Medulla oblongata (tissue), 1 donor: ENCODE measurements around the gene WDR53.
"Not testable (repeated sequence)": the region's sequence is repeated elsewhere in the genome, so short reads cannot be mapped to it uniquely, and the experiment has no call there.

Experiments used
- DNase-seq: peaks from one replicate; pipeline ENCODE4 v3.0.0-alpha.2; 2015; ENCODE audit errors: extremely low spot score

The WDR53 gene

DNA sequence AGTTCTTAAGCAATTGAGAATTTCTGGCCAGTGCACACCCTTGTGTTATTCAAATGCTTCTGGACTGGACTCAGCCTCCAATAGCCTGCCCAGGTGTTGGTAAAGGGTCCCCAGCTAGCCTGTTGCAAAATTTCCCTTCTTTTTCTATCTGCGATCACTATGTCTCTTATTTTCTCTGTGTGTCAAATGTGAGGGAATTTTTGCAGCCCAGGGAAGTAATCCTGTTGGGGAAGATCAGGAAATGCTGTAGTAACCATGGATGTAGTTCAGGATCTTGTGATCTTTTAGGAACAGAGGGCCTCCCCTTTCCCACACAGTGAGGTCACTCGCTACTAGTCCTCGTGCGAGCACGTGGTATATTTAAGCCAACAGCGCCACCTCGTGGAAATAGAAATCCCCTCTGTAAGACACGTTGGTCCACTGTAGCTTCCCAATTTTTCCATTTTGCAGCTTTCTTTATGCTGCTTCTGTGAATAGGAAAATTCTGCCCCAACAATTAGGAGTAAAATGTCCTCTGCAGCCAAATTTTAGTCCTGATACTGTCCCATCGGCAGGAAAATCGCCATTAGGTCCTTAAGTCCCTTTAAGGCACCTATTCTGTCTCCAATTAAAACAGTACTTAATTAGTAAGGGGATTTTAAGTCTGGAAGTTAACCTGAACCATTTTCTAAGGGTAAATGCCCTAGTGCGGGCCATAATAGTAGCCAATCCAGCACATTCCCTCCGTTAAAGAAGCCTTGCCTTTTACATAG, 49.2 kb downstream of the WDR53 start:
- peak; percentile 41 for DNase-seq

DNA sequence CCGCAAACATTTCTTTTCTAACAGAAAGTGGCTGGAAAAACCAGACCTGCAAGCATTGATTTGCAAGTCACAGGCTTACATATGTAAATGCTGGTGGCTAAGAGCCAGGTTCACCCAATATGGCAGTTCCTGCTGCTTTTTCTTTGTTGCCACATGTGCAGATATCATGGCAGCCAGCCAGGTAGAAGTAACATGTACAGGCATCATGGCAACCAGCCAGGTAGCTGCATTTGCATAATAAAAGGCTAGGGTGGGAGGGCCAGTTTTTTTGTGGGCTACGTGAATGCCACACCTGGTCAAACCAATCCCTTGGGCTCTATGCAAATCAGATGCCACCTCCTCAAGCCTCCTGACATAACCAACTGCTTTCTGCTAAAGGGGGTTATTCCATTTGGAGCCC, 50.4 kb downstream of the WDR53 start:
- no peak for DNase-seq

DNA sequence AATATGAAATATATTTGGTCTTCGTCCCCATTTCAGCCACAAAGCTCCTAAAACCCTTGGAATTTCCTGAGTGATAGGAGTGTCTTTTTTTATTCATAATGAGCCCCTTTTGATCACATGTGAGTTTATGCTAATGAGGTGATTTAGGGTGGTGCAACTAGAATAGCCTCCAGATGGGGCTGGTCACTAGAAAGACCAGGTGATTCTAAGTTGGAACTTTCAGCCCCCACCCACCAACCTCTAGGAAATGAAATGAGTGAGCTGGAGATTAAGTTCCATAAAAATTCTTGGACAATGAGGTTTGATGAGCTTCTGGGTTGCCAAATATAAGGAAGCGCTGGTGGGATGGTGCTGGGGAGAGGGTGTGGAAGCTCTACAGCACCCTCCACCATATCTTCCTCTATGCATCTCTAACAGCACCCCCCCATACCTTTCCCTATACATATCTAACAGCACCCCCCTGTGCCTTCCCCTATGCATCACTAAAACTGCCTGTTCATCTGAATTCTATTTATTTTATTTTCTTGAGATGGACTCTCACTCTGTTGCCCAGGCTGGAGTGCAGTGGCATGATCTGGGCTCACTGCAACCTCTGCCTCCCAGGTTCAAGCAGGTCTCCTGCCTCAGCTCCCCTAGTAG, 51.1 kb downstream of the WDR53 start:
- no peak for DNase-seq

DNA sequence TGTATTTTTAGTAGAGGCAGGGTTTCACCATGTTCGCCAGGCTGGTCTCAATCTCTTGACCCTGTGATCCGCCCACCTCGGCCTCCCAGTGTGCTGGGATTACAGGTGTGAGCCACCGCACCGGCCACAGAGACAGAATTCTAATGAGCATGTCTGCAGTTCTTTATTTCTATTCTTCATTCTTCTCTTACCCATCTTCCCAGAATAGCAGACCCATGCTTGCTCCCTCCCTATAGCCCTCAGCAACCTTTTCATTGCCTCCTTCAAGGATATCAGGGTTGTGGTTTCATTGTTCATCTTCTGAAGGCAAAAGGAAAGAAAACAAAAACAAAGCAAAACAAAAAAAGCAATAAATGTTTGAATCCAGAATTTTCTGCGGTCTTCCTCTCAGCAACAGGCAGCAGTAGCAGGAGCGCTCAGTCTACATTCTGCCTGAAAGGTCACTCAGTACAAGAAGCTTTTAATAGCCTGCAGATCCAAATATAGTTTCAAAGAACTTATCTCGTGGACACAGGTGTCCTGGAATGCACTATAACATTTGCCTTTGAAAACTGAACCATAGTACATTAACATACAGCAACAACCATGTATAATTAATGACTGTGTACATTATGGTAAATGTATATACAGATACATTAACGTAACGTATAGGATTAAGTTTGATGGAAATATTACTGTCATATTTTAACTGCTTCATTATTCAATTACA, 53.3 kb downstream of the WDR53 start, which contains the start of gene SMCO1:
Gene SMCO1, minus strand, starts transcription at position 434 of the 709 bp plus-strand sequence. Its CDS starts 137 bp downstream, at position 297.
- DNase-seq, result no peak

DNA sequence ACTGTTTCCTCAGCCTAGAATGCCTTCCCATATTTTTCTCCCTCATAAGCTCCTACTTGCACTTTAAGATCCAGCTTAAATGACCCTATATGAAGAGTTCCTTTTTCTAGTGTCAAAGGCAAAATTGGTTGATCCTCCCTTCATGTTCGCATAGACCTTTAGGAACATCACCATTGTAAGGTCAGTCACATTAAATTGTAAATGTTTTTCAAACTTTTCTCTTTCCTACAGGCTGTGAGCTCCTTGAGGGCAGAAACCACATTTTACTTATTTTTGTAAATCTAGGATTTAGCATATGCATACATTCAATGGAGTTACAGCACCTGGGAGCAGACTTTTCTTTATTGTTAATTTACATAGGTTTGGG, 54.0 kb downstream of the WDR53 start:
- DNase-seq, result no peak

DNA sequence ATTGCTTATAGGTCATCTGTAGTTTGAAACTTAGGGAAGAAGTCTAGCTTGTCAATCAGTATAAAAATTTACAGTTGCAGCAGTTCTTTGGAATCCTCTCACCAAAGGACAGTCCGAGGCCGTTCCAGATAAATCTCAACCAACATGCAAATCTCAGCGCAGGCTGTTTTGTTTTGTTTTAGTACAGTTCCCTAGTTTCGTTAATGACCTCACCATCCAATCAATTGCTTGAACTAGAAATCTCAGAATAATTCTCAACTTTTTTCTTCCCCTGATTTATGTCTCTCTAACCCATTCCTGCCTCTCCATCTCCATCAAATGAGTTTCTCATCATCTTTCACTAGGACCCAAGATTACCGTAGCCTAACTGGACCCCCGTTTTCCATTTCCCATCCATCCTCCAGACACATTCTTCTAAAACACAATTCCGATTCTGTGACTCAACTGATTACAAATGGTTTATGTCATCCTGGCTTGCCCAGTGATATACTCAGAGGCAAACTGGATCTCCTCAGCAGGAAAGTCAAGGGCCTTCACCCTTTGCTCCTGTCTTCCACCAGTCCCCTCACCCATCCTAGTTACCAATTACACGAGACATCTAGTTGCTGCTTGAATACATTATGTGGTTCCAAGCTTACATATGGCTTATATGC, 54.5 kb downstream of the WDR53 start:
- DNase-seq, result no peak

DNA sequence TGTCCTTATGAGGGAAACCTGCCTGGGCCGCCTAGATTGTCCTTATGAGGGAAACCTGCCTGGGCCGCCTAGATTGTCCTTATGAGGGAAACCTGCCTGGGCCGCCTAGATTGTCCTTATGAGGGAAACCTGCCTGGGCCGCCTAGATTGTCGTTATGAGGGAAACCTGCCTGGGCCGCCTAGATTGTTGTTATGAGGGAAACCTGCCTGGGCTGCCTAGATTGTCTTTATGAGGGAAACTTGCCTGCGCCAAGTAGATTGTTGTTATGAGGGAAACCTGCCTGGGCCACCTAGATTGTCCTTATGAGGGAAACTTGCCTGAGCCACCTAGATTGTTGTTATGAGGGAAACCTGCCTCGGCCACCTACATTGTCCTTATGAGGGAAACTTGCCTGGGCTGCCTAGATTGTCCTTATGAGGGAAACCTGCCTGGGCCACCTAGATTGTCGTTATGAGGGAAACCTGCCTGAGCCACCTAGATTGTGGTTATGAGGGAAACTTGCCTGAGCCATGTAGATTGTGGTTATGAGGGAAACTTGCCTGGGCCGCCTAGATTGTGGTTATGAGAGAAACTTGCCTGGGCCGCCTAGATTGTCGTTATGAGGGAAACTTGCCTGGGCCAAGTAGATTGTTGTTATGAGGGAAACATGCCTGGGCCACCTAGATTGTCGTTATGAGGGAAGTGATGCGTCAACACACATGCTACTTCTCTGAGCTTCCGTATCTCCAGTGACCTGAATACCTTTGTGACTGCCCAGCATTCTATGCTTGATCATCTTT, 56.5 kb downstream of the WDR53 start:
- DNase-seq, result not testable (repeated sequence)

DNA sequence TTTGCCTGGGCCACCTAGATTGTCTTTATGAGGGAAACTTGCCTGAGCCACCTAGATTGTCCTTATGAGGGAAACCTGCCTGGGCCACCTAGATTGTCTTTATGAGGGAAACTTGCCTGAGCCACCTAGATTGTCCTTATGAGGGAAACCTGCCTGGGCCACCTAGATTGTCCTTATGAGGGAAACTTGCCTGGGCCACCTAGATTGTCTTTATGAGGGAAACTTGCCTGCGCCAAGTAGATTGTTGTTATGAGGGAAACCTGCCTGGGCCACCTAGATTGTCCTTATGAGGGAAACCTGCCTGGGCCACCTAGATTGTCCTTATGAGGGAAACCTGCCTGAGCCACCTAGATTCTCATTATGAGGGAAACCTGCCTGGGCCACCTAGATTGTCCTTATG, 57.2 kb downstream of the WDR53 start:
- not testable (repeated sequence) for DNase-seq

DNA sequence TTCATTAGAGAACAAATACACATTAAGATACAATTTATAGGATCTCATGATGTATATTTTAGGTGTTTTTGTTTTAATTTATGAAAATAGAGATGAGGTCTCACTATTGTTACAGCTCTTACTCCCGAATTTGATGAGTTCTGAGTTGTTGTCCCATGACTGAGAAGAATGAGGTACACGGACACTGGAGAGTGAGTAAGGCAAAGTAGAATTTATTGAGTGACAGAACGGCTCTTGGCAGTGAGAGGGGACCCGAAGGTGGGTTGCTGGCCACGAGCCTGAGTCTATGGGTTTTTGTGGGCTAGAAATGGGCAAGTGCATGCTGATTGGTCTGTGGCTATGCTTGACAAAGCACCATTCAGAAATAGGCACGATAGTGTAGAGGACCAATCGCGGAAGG, 61.7 kb downstream of the WDR53 start:
- no peak for DNase-seq

DNA sequence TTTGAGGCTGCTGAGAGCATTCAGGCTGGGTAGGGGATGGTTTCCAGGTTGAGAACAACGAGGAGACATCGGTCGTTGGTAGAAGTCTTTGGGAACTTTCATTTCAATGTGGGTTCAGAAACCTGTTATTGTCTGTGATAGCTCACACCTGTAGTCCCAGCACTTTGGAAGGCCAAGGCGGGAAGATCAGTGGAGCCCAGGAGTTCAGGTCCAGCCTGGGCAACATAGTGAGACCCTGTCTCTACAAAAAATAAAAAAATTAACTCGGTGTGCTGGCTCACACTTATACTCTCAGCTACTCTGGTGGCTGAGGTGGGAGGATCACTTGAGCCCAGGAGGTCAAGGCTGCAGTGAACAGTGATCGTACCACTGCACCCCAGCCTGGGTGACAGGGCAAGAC, 63.8 kb downstream of the WDR53 start:
- no peak for DNase-seq
